Cardiac muscle cell (in vitro differentiated cells and primary cell): ENCODE data around the gene ZFAND3. TPM values are rescaled to one million over a fixed set of nuclear protein-coding genes. Genes with fewer than 3 reads are reported as not detected.

Experiments used
- DNase-seq, 2 donors: peaks; one replicate each; pipeline versions ENCODE4 v3.0.0 to v3.0.0-alpha.2; 2010 to 2017; ENCODE audit warnings: low read depth in 1 of 2, low spot score in 1 of 2
- H3K27ac ChIP-seq: fragments of 200-600 bp; sonication (generic); 2 replicates; pipeline ENCODE4 v1.5.1; 2016
- H3K27me3 ChIP-seq: fragments of 200-600 bp; sonication (generic); 2 replicates; pipeline ENCODE4 v1.6.0; 2016; ENCODE audit warnings: control low read depth
- H3K36me3 ChIP-seq: fragments of 200-600 bp; sonication (generic); 2 replicates; pipeline ENCODE4 v1.5.1; 2016; ENCODE audit warnings: control low read depth
- H3K4me1 ChIP-seq: fragments of 200-600 bp; sonication (generic); 2 replicates; pipeline ENCODE4 v1.8.1; 2017; ENCODE audit warnings: low read depth, mild to moderate bottlenecking, mixed run types
- H3K4me3 ChIP-seq: fragments of 200-600 bp; sonication (generic); 2 replicates; pipeline ENCODE4 v1.5.1; 2016; ENCODE audit warnings: mild to moderate bottlenecking
- H3K9me3 ChIP-seq: fragments of 200-600 bp; sonication (generic); 2 replicates; pipeline ENCODE4 v1.5.1; 2017; ENCODE audit warnings: low read depth, mild to moderate bottlenecking, control low read depth
- CTCF ChIP-seq: IDR thresholded peaks from 2 replicates; pipeline ENCODE4 v1.5.1; 2012; ENCODE audit warnings: low read depth, mild to moderate bottlenecking, low read length
- polyA plus RNA-seq: library from polyadenylated mRNA; unstranded; fragments of >200 nt; fragmentation: Nextera tagmentation; extraction: Ambion mirVana; gene quantifications from 2 replicates; pipeline ENCODE4 v1.2.1, GENCODE V29; 2016
- total RNA-seq: library from RNA; depleted of rRNA; stranded (reverse); fragments of >200 nt; gene quantifications from 2 replicates; pipeline ENCODE4 v1.2.3, GENCODE V29; 2016

Gene ZFAND3
- total and polyA plus RNA-seq, 2 experiments from 2014 or later: 49.9 to 68.0 TPM

GRCh38 chr6:37800703-37801604 lies 18.6 kb upstream of the ZFAND3 start:
- no peak for DNase-seq
- TF ChIP-seq CTCF: no peak
- no peak overlapping the region for H3K4me3 ChIP-seq
- no peaks in the 10 kb centered on the region for H3K36me3 ChIP-seq
- peaks cover 10% of the 10 kb centered on the region for H3K27me3 ChIP-seq
- no peaks in the 10 kb centered on the region for H3K9me3 ChIP-seq
- H3K27ac ChIP-seq: no peak overlapping the region
- H3K4me1 ChIP-seq: no peaks in the 10 kb centered on the region

- no peaks in the 10 kb centered on the region for H3K4me1 ChIP-seq
- H3K27ac ChIP-seq: no peak overlapping the region
- H3K36me3 ChIP-seq: no peaks in the 10 kb centered on the region
- H3K27me3 ChIP-seq: peaks cover 10% of the 10 kb centered on the region
- DNase-seq: no peak
- TF ChIP-seq CTCF: no peak
- no peak overlapping the region for H3K4me3 ChIP-seq
- no peaks in the 10 kb centered on the region for H3K9me3 ChIP-seq
Observed at GRCh38 chr6:37801605-37801940, 18.0 kb upstream of the ZFAND3 start.

GRCh38 chr6:37802810-37803209 lies 16.7 kb upstream of the ZFAND3 start:
- no peak for TF ChIP-seq CTCF
- Histone ChIP-seq H3K36me3 (no peaks in the 10 kb centered on the region), H3K27me3 (peaks cover 10% of the 10 kb centered on the region), H3K4me1 (no peaks in the 10 kb centered on the region), H3K9me3 (no peaks in the 10 kb centered on the region), H3K4me3 (no peak overlapping the region), H3K27ac (no peak overlapping the region)
- no peak for DNase-seq

GRCh38 chr6:37804586-37804985 lies 14.9 kb upstream of the ZFAND3 start:
- TF ChIP-seq CTCF: no peak
- peaks cover 10% of the 10 kb centered on the region for H3K27me3 ChIP-seq
- no peaks in the 10 kb centered on the region for H3K9me3 ChIP-seq
- no peak overlapping the region for H3K27ac ChIP-seq
- H3K36me3 ChIP-seq: no peaks in the 10 kb centered on the region
- no peaks in the 10 kb centered on the region for H3K4me1 ChIP-seq
- no peak overlapping the region for H3K4me3 ChIP-seq
- DNase-seq: no peak

- H3K36me3 ChIP-seq: no peaks in the 10 kb centered on the region
- DNase-seq: no peak
- H3K4me1 ChIP-seq: no peaks in the 10 kb centered on the region
- no peak overlapping the region for H3K4me3 ChIP-seq
- peaks cover 10% of the 10 kb centered on the region for H3K27me3 ChIP-seq
- H3K9me3 ChIP-seq: no peaks in the 10 kb centered on the region
- TF ChIP-seq CTCF: no peak
- H3K27ac ChIP-seq: no peak overlapping the region
Observed at GRCh38 chr6:37806213-37806612, 13.3 kb upstream of the ZFAND3 start.
